Esophagus squamous epithelium (tissue), 5 donors: Measurements from ENCODE around the gene SEC14L6. TPM values are rescaled to one million over a fixed set of nuclear protein-coding genes. Genes with fewer than 3 reads are reported as not detected.
"Not testable (repeated sequence)": the region's sequence is repeated elsewhere in the genome, so short reads cannot be mapped to it uniquely, and the experiment has no call there.

Source experiments
- DNase-seq: peaks from one replicate; lab custom pipeline; 2025; lab: John Stamatoyannopoulos, UW
- H3K27ac ChIP-seq, 4 donors: fragments of 200-600 bp; sonication (generic); one replicate each; pipeline ENCODE4 v1.5.1; 2016 to 2019; ENCODE audit warnings: mild to moderate bottlenecking in 1 of 4
- H3K27me3 ChIP-seq, 4 donors: fragments of 200-600 bp; sonication (generic); 1 replicate in 3 of 4; 2 replicates in 1 of 4; pipeline versions ENCODE4 v1.5.1 to v1.6.0; 2017 to 2021; ENCODE audit warnings: antibody characterized with exemption in 1 of 4
- H3K36me3 ChIP-seq, 3 donors: fragments of 200-600 bp; sonication (generic); one replicate each; pipeline ENCODE4 v1.5.1; 2016 to 2019
- H3K4me1 ChIP-seq, 3 donors: fragments of 200-600 bp; sonication (generic); one replicate each; pipeline ENCODE4 v1.5.1; 2017 to 2019
- H3K4me3 ChIP-seq, 4 donors: fragments of 200-600 bp; sonication (generic); 1 replicate in 3 of 4; 2 replicates in 1 of 4; pipeline ENCODE4 v1.5.1; 2016 to 2019; ENCODE audit warnings: mild to moderate bottlenecking in 2 of 4, moderate library complexity in 1 of 4
- H3K9me3 ChIP-seq, 3 donors: fragments of 200-600 bp; sonication (generic); one replicate each; pipeline ENCODE4 v1.5.1; 2016 to 2019
- CTCF ChIP-seq, 6 experiments: fragments of 450-650 bp in 4 of 6; fragments of 200-600 bp in 2 of 6; sonication (generic) in 2 of 6; IDR thresholded peaks; one replicate each; pipeline ENCODE4 v1.5.1; 2016 to 2019; ENCODE audit warnings: antibody characterized with exemption in 6 of 6, mild to moderate bottlenecking in 4 of 6, moderate library complexity in 4 of 6
- POLR2A ChIP-seq, 4 donors: fragments of 450-650 bp; IDR thresholded peaks; one replicate each; pipeline ENCODE4 v1.6.1; 2017; ENCODE audit warnings: antibody characterized with exemption in 4 of 4, mild to moderate bottlenecking in 4 of 4, moderate library complexity in 3 of 4
- WGBS, 2 donors: methylation state at CpG; one replicate each; pipeline ENCODE4 v1.1.5; 2018; 5-methylcytosine and 5-hydroxymethylcytosine counted together
- intact Hi-C: fragments of 100-400 bp; cut with DNase I; formaldehyde crosslinking; loops from one replicate; pipeline ENCODE4 v1.15.0; 2022
- total RNA-seq, 4 donors: library from RNA; depleted of rRNA; stranded (reverse); fragments of >200 nt; gene quantifications; one replicate each; pipeline ENCODE4 v1.1.0, GENCODE V29; 2016
- donor health status: DM: yes; HTN: yes; CAD: no.

SEC14L6 gene
- total RNA-seq, 4 donors from 2014 or later: 0.19 TPM; not detected in 3

GRCh38 chr22:30568137-30568805 is 21.7 kb upstream of the SEC14L6 start:
- Histone ChIP-seq H3K27me3 (peaks cover 0 to 5% (median 0%) of the 10 kb centered on the region in 4 donors), H3K27ac (no peak overlapping the region), H3K4me3 (no peak overlapping the region), H3K36me3 (no peaks in the 10 kb centered on the region), H3K4me1 (no peaks in the 10 kb centered on the region), H3K9me3 (no peaks in the 10 kb centered on the region)
- no peak for DNase-seq
- WGBS, 2 donors: 60 to 62% methylated on average over 9 to 10 of the region's 10 CpGs
- no peak for TF ChIP-seq CTCF (IDR thresholded peaks at IDR 0.05)
- TF ChIP-seq POLR2A (IDR thresholded peaks at IDR 0.05): no peak
- intact Hi-C loops: no loop called here

- H3K4me1 ChIP-seq, H3K27ac ChIP-seq, H3K9me3 ChIP-seq, DNase-seq, H3K4me3 ChIP-seq, H3K36me3 ChIP-seq, H3K27me3 ChIP-seq, intact Hi-C loops: not testable (repeated sequence)
- WGBS, 2 donors: 80 to 86% methylated on average over 6 of the region's 6 CpGs
Measured at GRCh38 chr22:30567277-30567676, 20.7 kb upstream of the SEC14L6 start.

GRCh38 chr22:30566125-30566524 is 19.6 kb upstream of the SEC14L6 start:
- WGBS, 2 donors: 76 to 79% methylated on average over 3 to 6 of the region's 7 CpGs
- H3K27ac ChIP-seq: no peak overlapping the region

GRCh38 chr22:30565341-30565740 is 18.8 kb upstream of the SEC14L6 start:
- peaks cover 0 to 5% (median 0%) of the 10 kb centered on the region in 4 donors for H3K27me3 ChIP-seq
- H3K9me3 ChIP-seq: no peaks in the 10 kb centered on the region
- H3K4me3 ChIP-seq: no peak overlapping the region
- no peak overlapping the region for H3K27ac ChIP-seq
- 66% methylated on average over 4 of the region's 4 CpGs; no CpG with 5 or more reads in 1 of the 2 donors for WGBS, 2 donors
- H3K36me3 ChIP-seq: no peaks in the 10 kb centered on the region
- peaks cover 0 to 6% (median 0%) of the 10 kb centered on the region in 3 donors for H3K4me1 ChIP-seq
- no peak for TF ChIP-seq CTCF (IDR thresholded peaks at IDR 0.05)
- TF ChIP-seq POLR2A (IDR thresholded peaks at IDR 0.05): no peak
- intact Hi-C loops: no loop called here
- DNase-seq: no peak

More at GRCh38 chr22:30566125-30566524, 19.6 kb upstream of the SEC14L6 start:
- no peak for TF ChIP-seq POLR2A (IDR thresholded peaks at IDR 0.05)
- TF ChIP-seq CTCF (IDR thresholded peaks at IDR 0.05): no peak
- intact Hi-C loops: no loop called here
- no peaks in the 10 kb centered on the region for H3K9me3 ChIP-seq
- no peak overlapping the region for H3K4me3 ChIP-seq
- DNase-seq: no peak
- H3K4me1 ChIP-seq: peaks cover 0 to 6% (median 0%) of the 10 kb centered on the region in 3 donors
- H3K36me3 ChIP-seq: no peaks in the 10 kb centered on the region
- H3K27me3 ChIP-seq: peaks cover 0 to 5% (median 0%) of the 10 kb centered on the region in 4 donors

- no peak overlapping the region for H3K4me3 ChIP-seq
- peaks cover 0 to 5% (median 0%) of the 10 kb centered on the region in 4 donors for H3K27me3 ChIP-seq
- TF ChIP-seq POLR2A (IDR thresholded peaks at IDR 0.05) (no peak), CTCF (IDR thresholded peaks at IDR 0.05) (no peak)
- H3K27ac ChIP-seq: no peak overlapping the region
- peaks cover 0 to 6% (median 0%) of the 10 kb centered on the region in 3 donors for H3K4me1 ChIP-seq
- H3K36me3 ChIP-seq: no peaks in the 10 kb centered on the region
- H3K9me3 ChIP-seq: no peaks in the 10 kb centered on the region
- DNase-seq: no peak
- 19 to 60% methylated on average over 1 to 2 of the region's 3 CpGs for WGBS, 2 donors
- intact Hi-C loops: no loop called here
Measured at GRCh38 chr22:30564761-30565119, 18.2 kb upstream of the SEC14L6 start.
